ENCODE results near the gene VWA3A. TPM values are rescaled to one million over a fixed set of nuclear protein-coding genes. Genes with fewer than 3 reads are reported as not detected.

The VWA3A gene
- total RNA-seq, 1 donor from 2014 or later, result not detected

DNA sequence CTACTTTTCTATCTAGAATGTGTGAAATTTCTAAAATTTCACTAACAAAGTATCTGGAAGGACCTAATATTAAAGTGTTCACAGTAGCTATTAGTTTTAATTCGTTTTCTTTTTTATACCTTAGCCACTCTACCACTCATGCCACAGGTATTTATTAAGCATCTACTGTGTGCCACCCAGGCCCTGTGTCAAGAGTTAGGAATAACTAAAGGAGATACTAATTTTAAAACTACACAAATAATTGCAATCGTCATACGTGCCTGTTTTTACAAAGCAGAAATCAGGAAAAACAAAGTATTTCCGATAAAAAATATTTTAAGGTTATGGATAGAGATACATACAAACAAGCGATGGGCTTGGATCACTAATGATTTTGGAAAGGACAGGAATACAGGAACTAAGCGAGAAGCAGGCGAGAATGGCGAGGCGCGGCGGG lies 113.3 kb downstream of the VWA3A start:
- Mint-ChIP-seq H3K4me3 (ENCODE audit: unreplicated experiment) (peak overlapping the region; percentile 82), H3K9me3 (ENCODE audit: unreplicated experiment) (no peaks in the 10 kb centered on the region), H3K4me1 (ENCODE audit: low read depth, unreplicated experiment) (peaks cover 11% of the 10 kb centered on the region), H3K27me3 (ENCODE audit: low read depth, unreplicated experiment) (no peaks in the 10 kb centered on the region), H3K36me3 (ENCODE audit: low read depth, unreplicated experiment) (peaks cover 5% of the 10 kb centered on the region), H3K27ac (ENCODE audit: unreplicated experiment) (peak overlapping the region; percentile 86)
- Histone ChIP-seq H3K79me2 (ENCODE audit: insufficient read depth, low read length) (peaks cover 41% of the 10 kb centered on the region), H3K9me3 (ENCODE audit: insufficient read depth, low read depth, low read length) (no peaks in the 10 kb centered on the region), H3K36me3 (ENCODE audit: insufficient read depth, low read length) (no peaks in the 10 kb centered on the region), H3K4me2 (ENCODE audit: low read length) (peak overlapping the region; percentile 97), H3K9ac (ENCODE audit: low read length) (peak overlapping the region; percentile 73), H3K27me3 (ENCODE audit: insufficient read depth, low read length) (no peaks in the 10 kb centered on the region), H3K27ac (ENCODE audit: low read depth, low read length) (peak overlapping the region; percentile 52), H3K4me1 (ENCODE audit: insufficient read depth, low read length) (peaks cover 14% of the 10 kb centered on the region), H2AFZ (ENCODE audit: low read depth, low read length) (peak overlapping the region; percentile 85), H3K4me3 (ENCODE audit: insufficient read depth, low read depth, low read length) (peak overlapping the region; percentile 86), H4K20me1 (ENCODE audit: insufficient read depth, low read length) (peaks cover 36% of the 10 kb centered on the region)
- TF ChIP-seq, protein P1, sequence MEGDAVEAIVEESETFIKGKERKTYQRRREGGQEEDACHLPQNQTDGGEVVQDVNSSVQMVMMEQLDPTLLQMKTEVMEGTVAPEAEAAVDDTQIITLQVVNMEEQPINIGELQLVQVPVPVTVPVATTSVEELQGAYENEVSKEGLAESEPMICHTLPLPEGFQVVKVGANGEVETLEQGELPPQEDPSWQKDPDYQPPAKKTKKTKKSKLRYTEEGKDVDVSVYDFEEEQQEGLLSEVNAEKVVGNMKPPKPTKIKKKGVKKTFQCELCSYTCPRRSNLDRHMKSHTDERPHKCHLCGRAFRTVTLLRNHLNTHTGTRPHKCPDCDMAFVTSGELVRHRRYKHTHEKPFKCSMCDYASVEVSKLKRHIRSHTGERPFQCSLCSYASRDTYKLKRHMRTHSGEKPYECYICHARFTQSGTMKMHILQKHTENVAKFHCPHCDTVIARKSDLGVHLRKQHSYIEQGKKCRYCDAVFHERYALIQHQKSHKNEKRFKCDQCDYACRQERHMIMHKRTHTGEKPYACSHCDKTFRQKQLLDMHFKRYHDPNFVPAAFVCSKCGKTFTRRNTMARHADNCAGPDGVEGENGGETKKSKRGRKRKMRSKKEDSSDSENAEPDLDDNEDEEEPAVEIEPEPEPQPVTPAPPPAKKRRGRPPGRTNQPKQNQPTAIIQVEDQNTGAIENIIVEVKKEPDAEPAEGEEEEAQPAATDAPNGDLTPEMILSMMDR (IDR thresholded peaks at IDR 0.05; ENCODE audit: insufficient read depth, low read depth, low read length), result no peak
- TF ChIP-seq EZH2 (IDR thresholded peaks at IDR 0.05; ENCODE audit: insufficient read depth, low read length), result no peak
- no peak for DNase-seq (ENCODE audit: low read depth)
- no peak for FAIRE-seq

DNA sequence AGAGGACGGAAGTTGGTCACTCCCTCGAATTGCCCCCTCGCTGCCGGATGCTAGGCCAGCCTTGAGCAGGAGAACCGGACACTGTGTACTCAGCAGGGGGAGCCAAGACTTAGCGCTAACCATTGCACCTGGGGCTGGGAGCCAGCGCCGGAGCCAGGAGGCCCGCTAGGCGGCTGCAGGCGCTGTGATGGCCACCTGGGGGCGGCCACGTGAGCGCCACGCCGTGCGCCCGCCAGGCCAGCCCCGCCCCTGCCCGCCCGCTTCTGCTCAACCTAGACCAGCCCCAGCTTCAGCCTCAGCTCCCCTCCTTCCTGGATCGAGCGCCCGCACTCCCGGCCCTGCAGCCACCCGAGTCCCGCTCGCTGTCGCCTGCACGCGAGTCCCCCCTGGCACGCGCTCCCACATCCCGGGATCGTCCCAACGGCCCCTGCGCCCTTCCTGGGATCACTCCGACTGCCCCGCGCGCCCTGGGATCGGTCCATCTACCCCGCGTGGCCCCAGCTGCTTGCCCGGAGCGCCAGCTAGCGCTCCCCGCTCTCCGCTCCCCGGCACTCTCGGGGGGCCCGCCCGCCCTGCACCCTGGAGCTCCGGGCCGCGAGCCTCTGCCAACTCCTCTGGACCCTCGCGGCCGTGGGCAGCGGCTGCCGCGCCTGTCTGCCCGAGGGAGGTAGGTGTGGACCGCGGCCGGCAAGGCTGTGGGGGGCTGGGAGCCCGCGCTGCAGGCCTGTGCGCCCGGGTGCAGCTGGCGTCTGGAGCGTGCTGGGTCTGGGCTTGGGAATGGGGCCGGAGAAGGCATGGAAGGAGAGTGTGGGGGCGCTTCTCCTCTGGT lies 113.9 kb downstream of the VWA3A start, which contains the start of gene EEF2K:
Gene EEF2K (plus strand): TSS at position 266 of the 829 bp plus-strand sequence. CDS start 19,452 bp downstream, outside the sequence.
- Mint-ChIP-seq H3K27ac (ENCODE audit: unreplicated experiment) (peak within 1 kb of the TSS; percentile 86), H3K4me3 (ENCODE audit: unreplicated experiment) (peak within 1 kb of the TSS; percentile 97), H3K4me1 (ENCODE audit: low read depth, unreplicated experiment) (peaks cover 11% of the 10 kb centered on the region), H3K36me3 (ENCODE audit: low read depth, unreplicated experiment) (peaks cover 8% of the 10 kb centered on the region), H3K27me3 (ENCODE audit: low read depth, unreplicated experiment) (no peaks in the 10 kb centered on the region), H3K9me3 (ENCODE audit: unreplicated experiment) (no peaks in the 10 kb centered on the region)
- H3K4me3 ChIP-seq (ENCODE audit: insufficient read depth, low read depth, low read length), result peak within 1 kb of the TSS; percentile 86
- no peaks in the 10 kb centered on the region for H3K36me3 ChIP-seq (ENCODE audit: insufficient read depth, low read length)
- H3K27me3 ChIP-seq (ENCODE audit: insufficient read depth, low read length), result no peaks in the 10 kb centered on the region
- H3K4me1 ChIP-seq (ENCODE audit: insufficient read depth, low read length), result peaks cover 14% of the 10 kb centered on the region
- DNase-seq (ENCODE audit: low read depth) (peak; percentile 92), FAIRE-seq (no peak)
- H2AFZ ChIP-seq (ENCODE audit: low read depth, low read length), result peak within 1 kb of the TSS; percentile 85
- peak within 1 kb of the TSS; percentile 73 for H3K9ac ChIP-seq (ENCODE audit: low read length)
- TF ChIP-seq, protein P1 (IDR thresholded peaks at IDR 0.05; ENCODE audit: insufficient read depth, low read depth, low read length), result peak; percentile 38
- TF ChIP-seq EZH2 (IDR thresholded peaks at IDR 0.05; ENCODE audit: insufficient read depth, low read length), result no peak
- H3K27ac ChIP-seq (ENCODE audit: low read depth, low read length), result peak within 1 kb of the TSS; percentile 52
- H4K20me1 ChIP-seq (ENCODE audit: insufficient read depth, low read length), result peaks cover 42% of the 10 kb centered on the region
- H3K79me2 ChIP-seq (ENCODE audit: insufficient read depth, low read length), result peaks cover 47% of the 10 kb centered on the region
- H3K4me2 ChIP-seq (ENCODE audit: low read length), result peak within 1 kb of the TSS; percentile 97
- no peaks in the 10 kb centered on the region for H3K9me3 ChIP-seq (ENCODE audit: insufficient read depth, low read depth, low read length)

Other genes with a start within 250 kb of the VWA3A start
- 98.2 and 118 TPM in 2 replicates for gene NPIPB4, start 234.8 kb upstream of the VWA3A start, total RNA-seq
- 169 and 179 TPM in 2 replicates for gene UQCRC2, start 139.2 kb upstream of the VWA3A start, total RNA-seq
- not detected in 2 replicates for gene PDZD9, start 91.4 kb upstream of the VWA3A start, total RNA-seq
- 10.7 and 11.5 TPM in 2 replicates for gene MOSMO, start 84.4 kb upstream of the VWA3A start, total RNA-seq
- not detected in 2 replicates for gene SDR42E2, start 70.0 kb downstream of the VWA3A start, total RNA-seq
- gene EEF2K, start 113.7 kb downstream of the VWA3A start, total RNA-seq, result 20.9 and 24.4 TPM in 2 replicates
- gene POLR3E, start 204.9 kb downstream of the VWA3A start, total RNA-seq, result 30.3 and 32.5 TPM in 2 replicates